Measurements from ENCODE around the gene TMEM38B. TPM values are rescaled to one million over a fixed set of nuclear protein-coding genes. Genes with fewer than 3 reads are reported as not detected.

TMEM38B gene
- total and polyA plus RNA-seq, 2 of the 8 experiments (the other 6 are each of a cell fraction or from before 2014, with no cell fraction given): 10.6 to 12.4 TPM

DNA sequence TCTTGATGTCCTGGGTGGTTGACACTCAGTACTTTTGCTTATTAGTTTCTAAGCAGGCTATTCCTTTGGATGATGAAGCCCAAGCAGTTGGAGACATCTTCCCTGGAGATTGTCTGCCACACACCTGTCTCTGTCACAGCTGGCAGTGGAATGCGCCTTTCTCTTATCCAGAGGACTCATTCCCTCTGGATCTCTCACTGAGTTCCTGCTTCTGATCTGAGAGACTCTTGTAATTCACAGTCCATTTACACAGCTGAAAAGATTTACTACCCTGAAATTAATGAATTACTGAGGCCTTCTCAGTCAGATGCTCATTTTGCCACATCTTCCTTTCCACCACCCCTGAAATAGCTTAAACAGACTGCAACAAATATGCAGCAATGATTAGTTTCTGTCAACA is 16.2 kb upstream of the TMEM38B start (continued):
- TF ChIP-seq, protein P1, sequence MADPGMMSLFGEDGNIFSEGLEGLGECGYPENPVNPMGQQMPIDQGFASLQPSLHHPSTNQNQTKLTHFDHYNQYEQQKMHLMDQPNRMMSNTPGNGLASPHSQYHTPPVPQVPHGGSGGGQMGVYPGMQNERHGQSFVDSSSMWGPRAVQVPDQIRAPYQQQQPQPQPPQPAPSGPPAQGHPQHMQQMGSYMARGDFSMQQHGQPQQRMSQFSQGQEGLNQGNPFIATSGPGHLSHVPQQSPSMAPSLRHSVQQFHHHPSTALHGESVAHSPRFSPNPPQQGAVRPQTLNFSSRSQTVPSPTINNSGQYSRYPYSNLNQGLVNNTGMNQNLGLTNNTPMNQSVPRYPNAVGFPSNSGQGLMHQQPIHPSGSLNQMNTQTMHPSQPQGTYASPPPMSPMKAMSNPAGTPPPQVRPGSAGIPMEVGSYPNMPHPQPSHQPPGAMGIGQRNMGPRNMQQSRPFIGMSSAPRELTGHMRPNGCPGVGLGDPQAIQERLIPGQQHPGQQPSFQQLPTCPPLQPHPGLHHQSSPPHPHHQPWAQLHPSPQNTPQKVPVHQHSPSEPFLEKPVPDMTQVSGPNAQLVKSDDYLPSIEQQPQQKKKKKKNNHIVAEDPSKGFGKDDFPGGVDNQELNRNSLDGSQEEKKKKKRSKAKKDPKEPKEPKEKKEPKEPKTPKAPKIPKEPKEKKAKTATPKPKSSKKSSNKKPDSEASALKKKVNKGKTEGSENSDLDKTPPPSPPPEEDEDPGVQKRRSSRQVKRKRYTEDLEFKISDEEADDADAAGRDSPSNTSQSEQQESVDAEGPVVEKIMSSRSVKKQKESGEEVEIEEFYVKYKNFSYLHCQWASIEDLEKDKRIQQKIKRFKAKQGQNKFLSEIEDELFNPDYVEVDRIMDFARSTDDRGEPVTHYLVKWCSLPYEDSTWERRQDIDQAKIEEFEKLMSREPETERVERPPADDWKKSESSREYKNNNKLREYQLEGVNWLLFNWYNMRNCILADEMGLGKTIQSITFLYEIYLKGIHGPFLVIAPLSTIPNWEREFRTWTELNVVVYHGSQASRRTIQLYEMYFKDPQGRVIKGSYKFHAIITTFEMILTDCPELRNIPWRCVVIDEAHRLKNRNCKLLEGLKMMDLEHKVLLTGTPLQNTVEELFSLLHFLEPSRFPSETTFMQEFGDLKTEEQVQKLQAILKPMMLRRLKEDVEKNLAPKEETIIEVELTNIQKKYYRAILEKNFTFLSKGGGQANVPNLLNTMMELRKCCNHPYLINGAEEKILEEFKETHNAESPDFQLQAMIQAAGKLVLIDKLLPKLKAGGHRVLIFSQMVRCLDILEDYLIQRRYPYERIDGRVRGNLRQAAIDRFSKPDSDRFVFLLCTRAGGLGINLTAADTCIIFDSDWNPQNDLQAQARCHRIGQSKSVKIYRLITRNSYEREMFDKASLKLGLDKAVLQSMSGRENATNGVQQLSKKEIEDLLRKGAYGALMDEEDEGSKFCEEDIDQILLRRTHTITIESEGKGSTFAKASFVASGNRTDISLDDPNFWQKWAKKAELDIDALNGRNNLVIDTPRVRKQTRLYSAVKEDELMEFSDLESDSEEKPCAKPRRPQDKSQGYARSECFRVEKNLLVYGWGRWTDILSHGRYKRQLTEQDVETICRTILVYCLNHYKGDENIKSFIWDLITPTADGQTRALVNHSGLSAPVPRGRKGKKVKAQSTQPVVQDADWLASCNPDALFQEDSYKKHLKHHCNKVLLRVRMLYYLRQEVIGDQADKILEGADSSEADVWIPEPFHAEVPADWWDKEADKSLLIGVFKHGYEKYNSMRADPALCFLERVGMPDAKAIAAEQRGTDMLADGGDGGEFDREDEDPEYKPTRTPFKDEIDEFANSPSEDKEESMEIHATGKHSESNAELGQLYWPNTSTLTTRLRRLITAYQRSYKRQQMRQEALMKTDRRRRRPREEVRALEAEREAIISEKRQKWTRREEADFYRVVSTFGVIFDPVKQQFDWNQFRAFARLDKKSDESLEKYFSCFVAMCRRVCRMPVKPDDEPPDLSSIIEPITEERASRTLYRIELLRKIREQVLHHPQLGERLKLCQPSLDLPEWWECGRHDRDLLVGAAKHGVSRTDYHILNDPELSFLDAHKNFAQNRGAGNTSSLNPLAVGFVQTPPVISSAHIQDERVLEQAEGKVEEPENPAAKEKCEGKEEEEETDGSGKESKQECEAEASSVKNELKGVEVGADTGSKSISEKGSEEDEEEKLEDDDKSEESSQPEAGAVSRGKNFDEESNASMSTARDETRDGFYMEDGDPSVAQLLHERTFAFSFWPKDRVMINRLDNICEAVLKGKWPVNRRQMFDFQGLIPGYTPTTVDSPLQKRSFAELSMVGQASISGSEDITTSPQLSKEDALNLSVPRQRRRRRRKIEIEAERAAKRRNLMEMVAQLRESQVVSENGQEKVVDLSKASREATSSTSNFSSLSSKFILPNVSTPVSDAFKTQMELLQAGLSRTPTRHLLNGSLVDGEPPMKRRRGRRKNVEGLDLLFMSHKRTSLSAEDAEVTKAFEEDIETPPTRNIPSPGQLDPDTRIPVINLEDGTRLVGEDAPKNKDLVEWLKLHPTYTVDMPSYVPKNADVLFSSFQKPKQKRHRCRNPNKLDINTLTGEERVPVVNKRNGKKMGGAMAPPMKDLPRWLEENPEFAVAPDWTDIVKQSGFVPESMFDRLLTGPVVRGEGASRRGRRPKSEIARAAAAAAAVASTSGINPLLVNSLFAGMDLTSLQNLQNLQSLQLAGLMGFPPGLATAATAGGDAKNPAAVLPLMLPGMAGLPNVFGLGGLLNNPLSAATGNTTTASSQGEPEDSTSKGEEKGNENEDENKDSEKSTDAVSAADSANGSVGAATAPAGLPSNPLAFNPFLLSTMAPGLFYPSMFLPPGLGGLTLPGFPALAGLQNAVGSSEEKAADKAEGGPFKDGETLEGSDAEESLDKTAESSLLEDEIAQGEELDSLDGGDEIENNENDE (IDR thresholded peaks at IDR 0.05; ENCODE audit: insufficient replicate concordance, low read length): no peak
- TF ChIP-seq GTF2F1 (IDR thresholded peaks at IDR 0.05; ENCODE audit: borderline replicate concordance, low read depth, low read length) (no peak), CEBPB (IDR thresholded peaks at IDR 0.05; ENCODE audit: low read depth, low read length) (no peak), EZH2 (IDR thresholded peaks at IDR 0.05; ENCODE audit: low read depth, low read length, severe bottlenecking) (no peak)
